Memory B cell (primary cell): ENCODE results near the gene TMEM150B.

Source experiments
- ATAC-seq: fragments of 150-1000 bp; cut with Tn5 transposase; 2 replicates; pipeline ENCODE4 v1.10.0; 2021; ENCODE audit warnings: low read depth, mild to moderate bottlenecking, moderate library complexity
- DNase-seq, 2 donors: peaks; one replicate each; pipeline ENCODE4 v3.0.0; 2022; ENCODE audit warnings: low spot score in 2 of 2
- H3K27ac Mint-ChIP-seq: one replicate; pipeline ENCODE4 v1.8.0; 2022; ENCODE audit warnings: mild to moderate bottlenecking, moderate library complexity, mixed read lengths
- H3K27me3 Mint-ChIP-seq: one replicate; pipeline ENCODE4 v1.8.0; 2022; ENCODE audit warnings: mixed read lengths
- H3K36me3 Mint-ChIP-seq: one replicate; pipeline ENCODE4 v1.8.0; 2022; ENCODE audit warnings: mild to moderate bottlenecking, mixed read lengths
- H3K4me1 Mint-ChIP-seq: one replicate; pipeline ENCODE4 v1.8.0; 2022; ENCODE audit warnings: mixed read lengths
- H3K4me3 Mint-ChIP-seq: one replicate; pipeline ENCODE4 v1.8.0; 2022; ENCODE audit warnings: mild to moderate bottlenecking, moderate library complexity, mixed read lengths
- H3K9me3 Mint-ChIP-seq: one replicate; pipeline ENCODE4 v1.8.0; 2022; ENCODE audit warnings: mixed read lengths

TMEM150B gene, protein sequence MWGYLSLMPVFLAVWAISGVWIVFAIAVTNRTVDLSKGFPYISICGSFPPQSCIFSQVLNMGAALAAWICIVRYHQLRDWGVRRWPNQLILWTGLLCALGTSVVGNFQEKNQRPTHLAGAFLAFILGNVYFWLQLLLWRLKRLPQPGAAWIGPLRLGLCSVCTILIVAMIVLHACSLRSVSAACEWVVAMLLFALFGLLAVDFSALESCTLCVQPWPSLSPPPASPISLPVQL

DNA sequence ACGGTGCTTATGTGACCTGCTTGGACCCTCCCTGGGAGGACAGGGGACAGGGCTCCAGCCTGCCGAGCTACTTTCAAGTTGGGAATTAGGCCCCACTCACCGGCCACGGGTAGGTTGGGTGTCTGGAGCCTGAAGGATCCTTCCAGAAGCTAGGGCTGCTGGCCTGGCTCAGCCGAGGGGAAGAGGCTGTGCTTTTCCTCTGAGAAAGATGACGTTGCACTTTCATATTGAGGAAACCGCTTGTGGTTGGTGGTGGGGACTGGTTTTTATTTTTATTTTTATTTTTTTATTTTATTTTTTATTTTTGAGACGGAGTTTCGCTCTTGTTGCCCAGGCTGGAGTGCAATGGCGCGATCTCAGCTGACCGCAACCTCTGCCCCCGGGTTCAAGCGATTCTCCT lies at the start of gene TMEM150B:
Gene TMEM150B, minus strand, starts transcription at position 170 of the 400 bp plus-strand sequence. CDS start 4,305 bp downstream, outside the sequence.
- peaks cover 3% of the 10 kb centered on the region for H3K4me1 Mint-ChIP-seq
- H3K27ac Mint-ChIP-seq: no peak within 1 kb of the TSS
- no peak within 1 kb of the TSS for H3K4me3 Mint-ChIP-seq
- ATAC-seq (peak; percentile 46), DNase-seq (no peak)
- H3K36me3 Mint-ChIP-seq: no peaks in the 10 kb centered on the region
- no peaks in the 10 kb centered on the region for H3K9me3 Mint-ChIP-seq
- H3K27me3 Mint-ChIP-seq: peaks cover 21% of the 10 kb centered on the region

DNA sequence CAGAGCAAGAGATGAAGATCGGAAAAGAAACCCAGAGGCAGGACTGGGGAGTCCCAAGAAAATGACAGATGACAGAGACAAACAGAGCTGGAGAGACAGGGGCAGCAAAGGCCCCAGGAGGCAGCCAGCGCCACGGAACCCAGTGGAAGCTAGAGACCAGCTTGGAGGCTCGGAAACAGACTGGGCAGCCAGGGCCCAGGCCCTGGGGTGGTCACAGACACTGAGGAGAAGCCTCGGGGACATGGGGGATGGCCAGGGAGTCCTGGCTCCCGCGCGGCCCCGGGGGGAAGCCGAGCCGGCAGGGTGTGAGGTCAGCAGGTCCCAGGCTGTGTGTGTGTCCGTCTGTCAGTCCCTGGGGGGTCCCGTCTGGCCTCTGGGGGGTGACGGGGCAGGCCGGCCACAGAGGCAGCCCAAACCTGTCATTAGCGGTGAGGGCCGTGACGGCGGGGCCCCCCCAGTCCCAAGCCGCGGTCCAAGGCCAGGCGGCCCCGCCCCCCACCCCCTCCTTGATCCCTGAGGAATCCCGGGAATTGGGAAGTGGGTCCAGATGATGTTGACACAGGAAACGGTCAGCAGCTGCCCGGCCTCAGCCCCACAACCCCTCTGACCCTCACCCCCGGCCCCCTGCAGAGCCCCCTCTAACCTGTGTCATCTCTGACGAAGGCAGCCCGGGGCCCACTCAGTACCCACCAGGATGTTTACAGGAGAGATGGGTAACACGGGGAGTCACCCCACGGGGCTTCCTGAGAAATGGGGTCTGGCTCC lies 49.0 kb upstream of the TMEM150B start:
- H3K9me3 Mint-ChIP-seq: no peaks in the 10 kb centered on the region
- peaks cover 14% of the 10 kb centered on the region for H3K4me1 Mint-ChIP-seq
- DNase-seq (peak in 1 of 2 donors; percentile 18), ATAC-seq (no peak)
- H3K36me3 Mint-ChIP-seq: peaks cover 2% of the 10 kb centered on the region
- no peak overlapping the region for H3K4me3 Mint-ChIP-seq
- H3K27me3 Mint-ChIP-seq: peaks cover 36% of the 10 kb centered on the region
- H3K27ac Mint-ChIP-seq: no peak overlapping the region

- no peak overlapping the region for H3K4me3 Mint-ChIP-seq
- peaks cover 14% of the 10 kb centered on the region for H3K4me1 Mint-ChIP-seq
- H3K27ac Mint-ChIP-seq: no peak overlapping the region
- H3K9me3 Mint-ChIP-seq: no peaks in the 10 kb centered on the region
- DNase-seq: peak in 1 of 2 donors; percentile 15
- no peak for ATAC-seq
- peaks cover 41% of the 10 kb centered on the region for H3K27me3 Mint-ChIP-seq
- peaks cover 2% of the 10 kb centered on the region for H3K36me3 Mint-ChIP-seq
These were observed 48.3 kb upstream of the TMEM150B start for GRCh38 chr19:55373306-55373992.

DNA sequence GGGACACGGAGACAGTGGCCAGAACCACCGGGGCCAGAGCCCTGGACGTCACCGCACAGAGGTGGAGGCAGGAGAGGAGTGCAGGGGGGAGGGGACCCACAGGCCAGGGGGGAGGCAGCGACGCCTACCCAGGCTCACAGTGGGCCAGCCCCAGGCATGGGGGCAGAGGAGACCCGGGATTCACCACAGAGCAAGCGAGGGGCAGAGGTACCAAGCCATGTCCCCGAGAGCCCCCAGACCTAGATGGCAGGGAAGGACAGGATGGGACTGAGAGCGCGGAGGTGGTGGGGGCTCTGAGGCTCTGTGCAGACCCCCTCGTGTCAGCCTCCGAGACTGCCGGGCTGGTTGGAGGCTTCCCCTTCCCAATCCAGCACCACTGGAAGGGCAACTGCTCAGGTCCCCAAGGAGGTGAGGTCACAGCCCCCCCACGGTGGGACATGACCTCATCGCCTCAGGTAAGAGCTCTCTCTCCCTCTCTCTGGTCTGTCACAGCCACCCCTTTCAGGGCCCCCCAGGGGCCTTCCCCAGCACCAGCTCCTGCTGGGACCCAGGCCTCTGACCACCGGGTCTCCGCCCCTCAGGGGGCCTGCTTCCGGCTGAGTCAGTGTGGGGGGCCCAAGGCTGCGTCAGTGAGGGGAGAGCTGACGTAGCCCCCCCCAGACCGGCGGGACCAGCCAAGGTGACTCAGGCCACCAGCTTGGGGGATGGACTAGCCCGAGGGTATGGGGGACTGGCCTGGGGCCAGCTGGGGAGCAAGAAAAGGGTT lies 47.4 kb upstream of the TMEM150B start:
- ATAC-seq: no peak
- Mint-ChIP-seq H3K36me3 (peaks cover 2% of the 10 kb centered on the region), H3K4me1 (peaks cover 14% of the 10 kb centered on the region), H3K9me3 (no peaks in the 10 kb centered on the region), H3K4me3 (no peak overlapping the region), H3K27ac (no peak overlapping the region), H3K27me3 (peaks cover 41% of the 10 kb centered on the region)
- no peak for DNase-seq

GRCh38 chr19:55370305-55370988 lies 45.3 kb upstream of the TMEM150B start, which contains the start of gene IL11:
IL11 (minus strand) TSS chr19:55370463; CDS start chr19:55370310, 153 bp downstream.
- H3K4me3 Mint-ChIP-seq: peak within 1 kb of the TSS; percentile 85
- H3K27me3 Mint-ChIP-seq: peaks cover 38% of the 10 kb centered on the region
- H3K9me3 Mint-ChIP-seq: no peaks in the 10 kb centered on the region
- DNase-seq (no peak), ATAC-seq (no peak)
- H3K36me3 Mint-ChIP-seq: peaks cover 2% of the 10 kb centered on the region
- H3K27ac Mint-ChIP-seq: no peak within 1 kb of the TSS
- peaks cover 14% of the 10 kb centered on the region for H3K4me1 Mint-ChIP-seq

DNA sequence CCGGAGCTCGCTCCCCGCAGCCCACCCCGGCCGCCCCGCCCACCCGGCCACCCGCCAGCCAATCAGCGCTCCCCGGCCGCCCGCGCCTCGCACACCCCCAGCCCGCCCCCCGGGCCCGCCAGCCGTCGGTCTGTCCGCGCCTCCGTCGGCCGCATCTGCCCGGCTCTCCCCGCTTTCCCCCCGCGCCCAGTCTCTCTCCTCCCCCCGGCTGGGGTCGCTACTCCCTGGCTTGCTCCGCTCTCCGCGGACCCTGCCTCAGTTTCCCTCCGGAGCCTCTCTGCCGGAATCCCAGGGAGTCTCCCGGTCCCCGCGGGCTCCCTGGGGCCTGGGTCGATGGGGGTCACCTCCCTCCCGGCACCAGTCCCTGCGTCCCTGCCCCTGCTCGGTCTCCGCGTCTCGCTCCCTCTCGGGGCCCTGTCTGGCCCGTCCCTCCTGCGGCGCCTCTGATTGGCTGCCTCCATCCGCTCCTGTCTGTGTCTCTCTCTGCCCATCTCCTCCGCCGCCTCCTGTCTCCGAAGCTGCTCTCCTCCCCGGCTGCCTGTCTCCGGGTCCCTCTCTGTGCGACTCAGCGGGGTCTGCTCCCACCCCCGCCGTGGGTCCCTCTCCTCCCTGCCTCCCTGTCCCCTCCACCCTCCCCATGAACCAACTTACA lies 44.6 kb upstream of the TMEM150B start:
- peaks cover 2% of the 10 kb centered on the region for H3K36me3 Mint-ChIP-seq
- H3K27ac Mint-ChIP-seq: no peak overlapping the region
- H3K27me3 Mint-ChIP-seq: peaks cover 36% of the 10 kb centered on the region
- ATAC-seq: peak; percentile 47
- no peaks in the 10 kb centered on the region for H3K9me3 Mint-ChIP-seq
- peak overlapping the region; percentile 85 for H3K4me3 Mint-ChIP-seq
- no peak for DNase-seq
- peaks cover 14% of the 10 kb centered on the region for H3K4me1 Mint-ChIP-seq

- Mint-ChIP-seq H3K27me3 (peaks cover 36% of the 10 kb centered on the region), H3K4me1 (peaks cover 14% of the 10 kb centered on the region), H3K27ac (no peak overlapping the region), H3K9me3 (no peaks in the 10 kb centered on the region), H3K36me3 (peaks cover 2% of the 10 kb centered on the region), H3K4me3 (no peak overlapping the region)
- DNase-seq (no peak), ATAC-seq (peak; percentile 48)
These were observed 43.8 kb upstream of the TMEM150B start for GRCh38 chr19:55368701-55369563.

GRCh38 chr19:55368106-55368505 lies 43.0 kb upstream of the TMEM150B start:
- Mint-ChIP-seq H3K4me1 (peaks cover 10% of the 10 kb centered on the region), H3K4me3 (no peak overlapping the region), H3K27me3 (peaks cover 30% of the 10 kb centered on the region), H3K27ac (no peak overlapping the region), H3K36me3 (peaks cover 2% of the 10 kb centered on the region), H3K9me3 (no peaks in the 10 kb centered on the region)
- DNase-seq: no peak
- ATAC-seq: no peak

GRCh38 chr19:55366790-55367189 lies 41.6 kb upstream of the TMEM150B start:
- peaks cover 24% of the 10 kb centered on the region for H3K27me3 Mint-ChIP-seq
- H3K4me1 Mint-ChIP-seq: peaks cover 7% of the 10 kb centered on the region
- peaks cover 2% of the 10 kb centered on the region for H3K36me3 Mint-ChIP-seq
- no peaks in the 10 kb centered on the region for H3K9me3 Mint-ChIP-seq
- H3K27ac Mint-ChIP-seq: no peak overlapping the region
- ATAC-seq (no peak), DNase-seq (no peak)
- H3K4me3 Mint-ChIP-seq: no peak overlapping the region

GRCh38 chr19:55365964-55366363 lies 40.8 kb upstream of the TMEM150B start:
- peaks cover 2% of the 10 kb centered on the region for H3K36me3 Mint-ChIP-seq
- peaks cover 6% of the 10 kb centered on the region for H3K4me1 Mint-ChIP-seq
- ATAC-seq: no peak
- DNase-seq: no peak
- no peak overlapping the region for H3K4me3 Mint-ChIP-seq
- H3K27me3 Mint-ChIP-seq: peaks cover 22% of the 10 kb centered on the region
- no peaks in the 10 kb centered on the region for H3K9me3 Mint-ChIP-seq
- no peak overlapping the region for H3K27ac Mint-ChIP-seq

DNA sequence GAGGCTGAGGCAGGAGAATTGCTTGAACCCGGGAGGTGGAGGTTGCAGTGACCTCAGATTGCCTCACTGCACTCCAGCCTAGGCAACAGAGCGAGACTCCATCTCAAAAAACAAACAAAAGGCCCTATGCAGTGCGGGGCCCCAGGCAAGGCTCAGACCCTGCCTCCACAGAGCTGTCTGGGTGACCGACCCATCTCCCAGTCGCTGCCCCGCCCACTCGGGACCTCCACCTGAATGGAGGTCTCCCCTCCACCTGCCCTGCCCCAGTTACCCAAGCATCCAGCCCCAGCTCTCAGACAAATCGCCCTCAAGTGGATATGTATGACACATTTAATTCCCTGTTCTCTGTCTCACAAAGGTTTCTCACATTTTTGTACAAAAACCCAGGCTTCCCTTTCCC lies 40.1 kb upstream of the TMEM150B start:
- H3K4me3 Mint-ChIP-seq: no peak overlapping the region
- no peak overlapping the region for H3K27ac Mint-ChIP-seq
- H3K36me3 Mint-ChIP-seq: peaks cover 2% of the 10 kb centered on the region
- DNase-seq (no peak), ATAC-seq (no peak)
- H3K4me1 Mint-ChIP-seq: peaks cover 3% of the 10 kb centered on the region
- no peaks in the 10 kb centered on the region for H3K9me3 Mint-ChIP-seq
- H3K27me3 Mint-ChIP-seq: peaks cover 18% of the 10 kb centered on the region

GRCh38 chr19:55362990-55363716 lies 38.0 kb upstream of the TMEM150B start, which contains the start of gene GARIN5B:
GARIN5B (minus strand) TSS chr19:55363260; CDS start chr19:55363066, 194 bp downstream.
- no peak for ATAC-seq

More at GRCh38 chr19:55362990-55363716, 38.0 kb upstream of the TMEM150B start, which contains the start of gene GARIN5B:
- no peaks in the 10 kb centered on the region for H3K9me3 Mint-ChIP-seq
- peaks cover 14% of the 10 kb centered on the region for H3K27me3 Mint-ChIP-seq
- H3K4me3 Mint-ChIP-seq: no peak within 1 kb of the TSS
- H3K36me3 Mint-ChIP-seq: no peaks in the 10 kb centered on the region
- DNase-seq: no peak
- no peak within 1 kb of the TSS for H3K27ac Mint-ChIP-seq
- H3K4me1 Mint-ChIP-seq: no peaks in the 10 kb centered on the region
